HL-60/S4 treated with retinoic acid at 250 ng/mL for 4 days and 3 days (cell line): ENCODE measurements around the gene DHX36.

Experiments used
- in situ Hi-C: fragments of 300-500 bp; cut with MboI; formaldehyde crosslinking; loops from 2 replicates; pipeline ENCODE4 v1.7.0; 2022; ENCODE audit warnings: low sequenced_read_pairs

Gene DHX36

GRCh38 chr3:154285221-154285620 lies 39.1 kb downstream of the DHX36 start:
- in situ Hi-C loops: no loop called here

DNA sequence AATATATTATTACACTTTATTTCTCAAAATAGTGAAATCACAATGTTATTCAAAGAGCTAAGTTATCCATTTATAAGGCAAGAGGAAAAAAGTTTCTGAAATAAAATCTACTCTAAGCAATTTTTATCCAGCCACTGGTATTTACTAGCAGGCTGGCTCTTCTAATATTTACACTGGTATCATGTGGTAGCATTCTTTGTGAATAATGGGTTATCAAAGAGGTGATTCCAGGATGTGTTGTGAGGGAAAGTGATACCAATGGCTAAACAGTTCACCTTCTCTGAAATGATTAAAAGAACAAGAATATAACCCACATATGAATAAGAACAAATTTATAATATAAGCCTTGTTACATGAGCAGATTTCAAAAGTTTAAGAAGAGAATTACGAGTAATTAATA lies 44.1 kb downstream of the DHX36 start:
- in situ Hi-C loops: no loop called here

DNA sequence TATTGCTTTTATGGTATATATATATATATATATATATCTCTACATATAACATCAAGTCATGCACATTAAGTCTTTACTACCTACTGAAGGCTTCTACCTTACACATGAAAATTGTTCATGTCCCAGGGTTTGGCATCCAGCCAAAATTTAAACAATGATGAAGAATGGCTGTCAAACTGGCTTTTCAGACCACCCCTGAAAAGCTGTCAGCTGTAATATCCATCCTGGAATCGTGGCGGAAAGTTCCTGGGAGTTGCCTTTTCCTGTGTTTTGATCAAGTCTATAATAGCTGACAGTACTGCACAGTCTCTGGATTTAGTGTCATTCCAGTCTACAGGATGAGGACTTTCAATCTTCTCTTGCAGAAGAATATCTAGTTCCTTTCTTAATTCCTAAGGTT lies 48.3 kb downstream of the DHX36 start:
- in situ Hi-C loops: no loop called here

DNA sequence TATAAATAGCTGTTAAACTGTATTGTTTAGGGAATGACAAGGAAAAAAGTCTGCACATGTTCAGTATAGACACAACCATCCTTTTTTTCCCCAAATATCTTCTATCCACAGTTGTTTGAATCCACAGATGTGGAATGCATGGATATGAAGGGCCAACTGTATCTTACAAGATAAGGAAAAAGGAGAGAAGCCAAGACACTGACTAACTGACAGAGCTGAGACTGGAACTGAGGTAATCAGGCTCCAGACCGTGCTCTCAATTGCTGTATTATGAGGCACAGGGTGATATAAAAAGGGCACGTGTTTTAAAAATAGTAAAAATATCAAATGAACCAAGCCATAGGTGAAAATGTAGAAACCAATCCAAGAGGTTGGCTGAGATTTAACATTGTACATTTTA lies 49.0 kb downstream of the DHX36 start:
- in situ Hi-C loops: no loop called here

GRCh38 chr3:154274348-154274747 lies 49.9 kb downstream of the DHX36 start:
- in situ Hi-C loops: no loop called here

DNA sequence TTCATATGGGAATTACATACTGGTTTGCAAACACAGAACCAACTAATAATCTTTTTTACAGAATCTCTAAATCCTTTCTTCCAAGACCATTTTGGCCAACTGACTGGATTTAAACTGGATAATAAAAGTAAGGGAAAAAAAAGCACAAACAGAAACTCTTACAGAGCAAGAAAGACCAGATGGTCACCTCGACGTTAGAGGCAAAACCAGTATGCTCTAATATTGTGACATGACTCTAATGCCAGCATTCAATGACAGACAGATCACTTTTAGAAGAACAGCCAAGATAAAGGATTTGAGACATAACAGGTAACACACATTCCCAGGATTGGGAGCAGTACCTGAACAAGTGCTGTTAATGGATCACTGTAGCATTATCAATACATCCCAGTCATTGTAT lies 50.9 kb downstream of the DHX36 start:
- in situ Hi-C loops: no loop called here

- in situ Hi-C loops: no loop called here
These were observed 69.8 kb downstream of the DHX36 start for GRCh38 chr3:154254527-154254926.

DNA sequence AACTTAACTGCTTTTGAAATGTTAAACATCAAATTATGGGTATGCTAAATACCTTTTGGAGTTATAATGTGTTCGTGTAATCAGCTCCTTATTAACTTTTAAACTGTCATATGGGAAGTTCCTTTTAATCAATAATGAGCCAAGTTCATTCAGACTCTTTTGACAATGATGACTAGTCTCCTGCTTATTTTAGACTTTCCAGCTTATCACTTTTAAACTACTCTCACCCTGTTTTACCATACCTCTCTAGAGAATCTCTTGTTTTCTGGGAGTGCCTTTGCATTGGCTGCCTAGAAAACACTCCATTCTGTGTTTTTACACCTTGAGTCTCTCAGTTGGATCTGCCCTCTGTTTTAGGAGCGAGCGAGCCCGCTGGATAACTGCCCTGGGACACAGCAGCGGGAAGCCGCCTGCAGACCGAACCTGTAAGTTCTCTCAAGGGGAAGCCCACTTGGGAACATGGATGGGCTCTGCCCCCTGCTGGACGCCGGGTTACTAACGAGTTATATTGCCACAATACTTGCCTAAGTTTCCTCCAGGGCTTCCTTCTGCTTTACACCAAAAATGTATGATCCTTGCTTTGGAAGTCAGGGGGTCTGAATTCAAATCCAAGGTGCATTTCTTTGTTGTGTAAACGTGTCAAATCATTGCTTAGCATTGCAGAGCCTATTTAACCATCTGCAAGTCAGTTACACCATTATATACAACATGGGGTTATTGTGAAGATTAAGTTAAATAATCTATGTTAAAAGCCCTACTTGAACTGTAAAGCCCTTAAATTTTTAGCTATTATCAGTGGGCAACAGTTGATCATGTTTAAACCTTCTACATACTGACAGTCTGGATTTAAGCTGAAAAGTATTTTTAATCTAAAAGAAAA lies 71.3 kb downstream of the DHX36 start:
- in situ Hi-C loops: no loop called here

DNA sequence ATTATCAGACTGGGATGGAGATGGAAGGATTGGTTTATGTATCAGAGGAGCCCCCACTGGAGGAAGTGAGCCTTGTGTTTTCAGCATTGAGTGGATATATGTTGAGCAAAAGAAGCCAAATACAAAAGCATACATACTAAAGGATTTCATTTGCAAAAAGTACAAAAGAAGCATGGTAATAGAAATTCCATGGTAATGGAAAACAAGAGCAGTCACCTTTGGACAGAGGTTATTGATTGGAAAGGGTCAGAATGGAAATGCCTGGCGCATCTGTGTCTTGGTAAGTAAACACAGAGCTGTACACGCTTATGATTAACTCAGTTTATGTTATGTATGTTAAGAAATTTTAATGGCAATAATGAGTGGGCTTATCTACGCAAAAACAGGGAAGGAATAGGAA lies 72.7 kb downstream of the DHX36 start:
- in situ Hi-C loops: no loop called here

- in situ Hi-C loops: no loop called here
These were observed 74.0 kb downstream of the DHX36 start for GRCh38 chr3:154250291-154250690.

DNA sequence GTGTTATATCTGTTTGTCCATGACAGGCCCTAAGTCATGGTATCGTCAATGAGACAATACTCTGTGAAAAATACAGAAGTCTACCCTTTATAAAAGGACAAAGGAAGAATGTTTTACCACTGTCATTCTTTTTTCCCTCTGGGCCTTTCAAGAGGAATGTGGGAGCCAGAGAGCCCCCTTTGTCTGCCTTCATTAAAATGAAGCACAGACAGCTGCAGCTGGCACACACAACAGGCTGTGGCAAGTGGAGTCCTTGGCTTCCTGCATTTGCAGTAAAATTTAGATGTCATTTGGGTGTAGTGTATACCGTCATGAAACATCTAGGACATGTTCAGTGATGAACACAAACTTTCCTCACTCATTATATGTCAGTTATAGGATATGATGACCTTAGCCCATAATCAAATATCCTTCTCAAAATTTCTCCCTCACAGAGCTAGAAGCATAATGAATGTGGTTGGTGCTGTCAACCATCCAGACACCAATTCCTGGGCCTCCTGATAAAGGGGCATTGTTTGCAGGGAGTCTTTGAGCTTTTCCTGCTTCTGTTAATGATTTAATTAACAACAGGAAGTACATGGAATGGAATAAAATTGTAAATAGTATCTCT lies 76.4 kb downstream of the DHX36 start:
- in situ Hi-C loops: no loop called here

GRCh38 chr3:154244644-154245043 lies 79.6 kb downstream of the DHX36 start:
- in situ Hi-C loops: no loop called here

GRCh38 chr3:154243353-154243752 lies 80.9 kb downstream of the DHX36 start:
- in situ Hi-C loops: no loop called here

GRCh38 chr3:154242766-154243165 lies 81.5 kb downstream of the DHX36 start:
- in situ Hi-C loops: no loop called here

DNA sequence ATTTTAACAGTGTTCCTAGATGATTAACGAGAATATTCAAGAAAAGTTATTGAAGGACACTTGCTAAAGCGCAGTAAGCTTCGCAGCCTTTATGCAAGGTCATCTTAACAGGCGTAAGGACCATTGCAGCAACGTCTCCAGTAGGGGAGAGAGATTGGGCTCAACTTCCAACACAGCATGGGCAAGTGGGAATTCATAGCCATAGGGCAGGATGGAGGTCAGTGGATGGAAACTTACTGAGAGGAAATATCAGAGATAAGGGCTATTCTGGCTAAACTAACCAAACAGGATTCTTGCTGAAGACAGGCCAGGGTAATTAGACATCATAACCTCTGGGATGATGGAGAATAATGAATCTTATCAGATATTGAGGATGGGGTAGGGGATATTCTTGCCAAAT lies 82.8 kb downstream of the DHX36 start:
- in situ Hi-C loops: no loop called here

- in situ Hi-C loops: no loop called here
These were observed 84.1 kb downstream of the DHX36 start for GRCh38 chr3:154240235-154240634.

DNA sequence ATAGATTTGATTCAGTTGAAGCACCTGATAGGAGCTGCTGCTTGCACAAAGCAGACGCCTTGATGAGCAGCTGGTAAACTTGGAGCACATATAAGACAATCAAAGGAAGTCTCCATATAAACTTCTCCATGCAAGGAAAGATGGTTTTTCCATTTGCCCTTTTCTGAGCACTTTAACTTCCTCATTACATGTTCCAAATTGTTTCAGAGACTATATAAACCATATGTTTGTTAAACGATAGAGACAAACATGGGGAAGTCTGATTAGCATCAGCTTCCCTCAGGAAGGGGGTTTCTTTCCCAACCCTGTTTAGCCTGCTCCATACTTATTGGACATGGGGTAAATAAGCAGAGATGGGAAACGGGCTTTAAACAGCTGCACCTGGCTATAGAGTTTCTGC lies 88.0 kb downstream of the DHX36 start:
- in situ Hi-C loops: no loop called here

- in situ Hi-C loops: no loop called here
These were observed 89.0 kb downstream of the DHX36 start for GRCh38 chr3:154235330-154235729.

DNA sequence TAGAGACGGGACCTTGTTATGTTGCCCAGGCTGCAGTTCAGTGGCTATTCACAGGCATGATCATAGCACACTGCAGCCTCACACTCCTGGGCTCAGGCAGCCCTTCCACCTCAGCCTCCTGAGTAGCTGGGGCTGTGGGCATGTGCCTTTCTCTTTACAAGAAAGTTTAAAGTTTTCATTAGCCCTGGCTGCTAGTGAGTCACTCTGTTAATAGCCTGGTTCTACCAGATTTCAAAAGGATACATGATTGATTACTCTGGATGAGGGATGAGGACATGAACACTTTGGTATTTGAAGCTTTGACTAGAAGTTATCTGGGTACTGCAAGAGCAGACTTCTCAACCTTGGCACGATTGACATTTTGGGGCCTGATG lies 95.1 kb downstream of the DHX36 start:
- in situ Hi-C loops: no loop called here

DNA sequence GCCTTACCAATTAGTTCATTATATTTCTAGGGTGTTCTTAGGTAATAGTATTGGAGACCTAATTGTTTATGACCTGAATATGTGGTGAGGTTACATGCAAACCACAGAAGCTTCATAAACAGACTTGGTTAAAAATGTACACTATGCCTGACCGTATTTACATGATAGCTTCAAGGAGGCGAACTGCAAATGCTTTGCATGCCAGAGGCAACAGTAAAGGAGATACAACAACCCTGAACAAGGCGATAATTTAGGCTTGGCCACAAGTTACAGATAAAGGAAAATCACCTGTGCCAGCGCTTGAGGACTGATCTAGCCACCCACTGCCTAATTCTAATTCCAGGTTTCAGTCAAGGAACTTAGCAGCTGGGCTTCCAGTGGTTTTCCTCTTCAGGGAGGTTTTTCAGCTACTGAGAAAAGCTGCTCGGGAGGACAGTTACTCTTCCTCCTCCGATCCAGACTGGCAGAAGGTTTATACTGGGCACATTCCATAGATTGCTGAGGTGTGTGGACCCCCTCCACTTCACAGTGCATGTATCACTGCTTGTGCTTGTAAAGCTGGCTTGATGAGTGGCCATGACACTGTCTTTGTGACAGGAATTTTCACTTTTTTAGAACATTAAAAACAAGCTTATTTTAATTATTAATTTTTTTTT lies 95.6 kb downstream of the DHX36 start:
- in situ Hi-C loops: no loop called here

DNA sequence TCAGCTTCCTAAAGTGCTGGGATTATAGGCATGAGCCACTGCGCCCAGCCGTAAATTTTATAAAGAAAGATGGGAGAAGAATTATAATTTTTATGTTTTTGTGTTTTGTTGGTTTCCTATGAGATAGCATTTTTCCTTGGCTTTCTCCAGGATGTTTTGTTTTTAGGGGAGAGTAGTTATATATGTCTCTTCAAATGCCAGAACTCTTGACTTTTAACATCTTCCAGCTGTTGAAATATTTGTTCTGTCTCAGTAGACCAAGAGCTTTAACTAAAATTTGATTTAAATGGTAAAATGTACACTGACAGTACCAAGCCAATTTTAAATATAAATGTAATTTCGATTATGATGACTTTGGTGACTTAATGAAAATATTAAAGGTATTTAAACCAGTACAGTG lies 96.8 kb downstream of the DHX36 start:
- in situ Hi-C loops: no loop called here

GRCh38 chr3:154225536-154225935 lies 98.8 kb downstream of the DHX36 start:
- in situ Hi-C loops: no loop called here
